NCI-H82 treated with DMSO at 0.1 percent for 48 hours (cell line): ENCODE results near the gene PALM.
"Not testable (repeated sequence)": the region's sequence is repeated elsewhere in the genome, so short reads cannot be mapped to it uniquely, and the experiment has no call there.

ENCODE experiments used
- DNase-seq: peaks from one replicate; lab custom pipeline; 2025; ENCODE audit not compliant: unreplicated experiment; lab: John Stamatoyannopoulos, UW

PALM gene

DNA sequence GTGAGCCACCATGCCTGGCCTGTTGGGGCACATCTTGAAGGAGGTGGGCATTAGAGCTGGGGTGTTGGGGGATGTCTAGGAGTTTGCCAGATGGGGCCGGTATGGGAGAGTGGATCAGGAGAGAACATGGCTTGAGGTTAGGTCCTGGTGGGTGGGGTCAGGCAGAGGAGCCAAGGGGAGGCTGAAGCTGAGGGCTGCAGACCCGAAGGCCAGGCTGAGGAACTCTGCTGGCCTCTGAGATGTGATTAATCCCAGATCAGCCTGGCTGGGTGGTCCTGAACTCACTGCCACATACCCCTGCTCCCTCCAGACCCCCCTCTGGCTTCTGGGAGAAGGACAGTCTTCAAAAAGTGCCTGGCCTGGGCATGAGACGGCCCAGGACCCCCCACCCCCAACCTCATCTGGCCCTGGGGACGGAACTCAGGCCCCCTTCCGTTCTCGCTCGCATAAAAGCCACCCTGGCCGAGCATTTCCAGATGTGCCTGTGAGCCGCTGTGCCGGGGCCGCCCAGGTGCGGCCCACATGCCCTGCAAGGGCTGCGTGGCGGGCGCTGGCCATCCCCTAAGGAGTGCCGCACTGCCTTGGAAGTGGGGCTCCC, 29.8 kb upstream of the PALM start:
- no peak for DNase-seq

DNA sequence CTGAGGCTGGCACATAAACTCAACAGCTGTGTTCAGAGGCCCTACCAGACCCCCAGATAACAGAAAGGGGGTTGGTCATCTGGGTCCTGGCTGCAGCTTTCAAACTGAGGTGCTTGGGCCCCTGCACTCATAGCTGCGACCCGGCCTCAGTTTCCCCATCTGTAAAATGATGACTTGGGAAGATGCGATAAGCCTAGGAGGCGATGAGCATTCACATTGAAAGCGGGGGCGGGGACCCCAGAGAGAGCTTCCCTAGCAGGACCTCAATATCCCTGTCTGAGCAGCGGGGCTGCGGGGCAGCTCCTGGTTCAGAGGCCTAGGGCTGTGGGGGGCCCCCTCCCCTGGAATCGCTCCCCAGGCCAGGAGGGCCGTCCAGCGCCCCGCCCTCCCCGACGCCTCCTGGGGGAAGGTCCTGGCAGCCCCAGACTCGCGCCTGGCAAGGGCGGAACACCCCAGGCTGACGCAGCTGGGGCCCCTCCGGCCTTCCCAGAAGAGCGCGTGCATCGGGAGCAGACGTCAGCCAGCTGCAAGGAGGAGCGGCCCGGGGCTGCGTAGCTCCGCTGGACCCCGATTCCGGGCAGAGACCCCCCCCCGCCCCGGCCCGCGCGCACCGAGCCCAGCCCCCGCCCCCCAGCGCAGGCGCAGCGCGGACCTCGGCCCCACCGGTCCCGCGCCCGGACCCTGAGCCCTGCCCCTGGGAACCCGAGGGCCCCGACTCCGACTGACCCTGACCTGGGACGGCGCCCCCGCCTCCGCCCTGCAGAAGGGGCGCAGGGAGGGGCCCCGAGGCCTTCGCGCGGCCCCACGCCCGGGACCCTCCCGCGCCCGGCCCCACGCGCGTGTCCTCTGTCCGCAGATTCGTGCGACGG, 29.1 kb upstream of the PALM start:
- no peak for DNase-seq

DNA sequence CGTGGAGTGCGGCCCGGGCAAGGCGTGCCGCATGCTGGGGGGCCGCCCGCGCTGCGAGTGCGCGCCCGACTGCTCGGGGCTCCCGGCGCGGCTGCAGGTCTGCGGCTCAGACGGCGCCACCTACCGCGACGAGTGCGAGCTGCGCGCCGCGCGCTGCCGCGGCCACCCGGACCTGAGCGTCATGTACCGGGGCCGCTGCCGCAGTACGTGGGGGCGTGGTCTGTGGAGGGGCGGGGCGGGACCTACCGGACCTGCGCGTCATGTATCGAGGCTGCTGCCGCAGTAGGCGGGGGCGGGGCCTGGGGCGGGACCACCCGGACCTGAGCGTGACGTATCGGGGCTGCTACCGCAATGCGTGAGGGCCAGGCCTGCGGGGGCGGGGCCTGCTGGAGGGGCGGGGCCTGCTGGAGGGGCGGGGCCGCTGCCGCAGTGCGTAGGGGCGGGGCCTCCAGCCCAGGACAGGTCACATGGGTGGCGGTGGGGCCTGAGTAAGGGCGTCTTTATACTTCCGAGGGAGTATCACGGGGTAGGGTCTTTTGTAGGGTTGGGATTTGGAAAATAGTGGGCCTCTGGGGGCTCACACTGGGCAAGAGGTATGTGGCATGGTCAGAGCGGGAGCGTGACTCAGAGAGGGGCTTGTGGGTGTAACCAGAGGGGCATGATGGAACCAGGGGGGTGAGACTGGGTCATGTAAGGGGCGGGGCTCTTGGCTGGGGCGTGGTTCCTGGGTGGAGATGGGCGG, 28.3 kb upstream of the PALM start:
- peak; percentile 91 for DNase-seq

DNA sequence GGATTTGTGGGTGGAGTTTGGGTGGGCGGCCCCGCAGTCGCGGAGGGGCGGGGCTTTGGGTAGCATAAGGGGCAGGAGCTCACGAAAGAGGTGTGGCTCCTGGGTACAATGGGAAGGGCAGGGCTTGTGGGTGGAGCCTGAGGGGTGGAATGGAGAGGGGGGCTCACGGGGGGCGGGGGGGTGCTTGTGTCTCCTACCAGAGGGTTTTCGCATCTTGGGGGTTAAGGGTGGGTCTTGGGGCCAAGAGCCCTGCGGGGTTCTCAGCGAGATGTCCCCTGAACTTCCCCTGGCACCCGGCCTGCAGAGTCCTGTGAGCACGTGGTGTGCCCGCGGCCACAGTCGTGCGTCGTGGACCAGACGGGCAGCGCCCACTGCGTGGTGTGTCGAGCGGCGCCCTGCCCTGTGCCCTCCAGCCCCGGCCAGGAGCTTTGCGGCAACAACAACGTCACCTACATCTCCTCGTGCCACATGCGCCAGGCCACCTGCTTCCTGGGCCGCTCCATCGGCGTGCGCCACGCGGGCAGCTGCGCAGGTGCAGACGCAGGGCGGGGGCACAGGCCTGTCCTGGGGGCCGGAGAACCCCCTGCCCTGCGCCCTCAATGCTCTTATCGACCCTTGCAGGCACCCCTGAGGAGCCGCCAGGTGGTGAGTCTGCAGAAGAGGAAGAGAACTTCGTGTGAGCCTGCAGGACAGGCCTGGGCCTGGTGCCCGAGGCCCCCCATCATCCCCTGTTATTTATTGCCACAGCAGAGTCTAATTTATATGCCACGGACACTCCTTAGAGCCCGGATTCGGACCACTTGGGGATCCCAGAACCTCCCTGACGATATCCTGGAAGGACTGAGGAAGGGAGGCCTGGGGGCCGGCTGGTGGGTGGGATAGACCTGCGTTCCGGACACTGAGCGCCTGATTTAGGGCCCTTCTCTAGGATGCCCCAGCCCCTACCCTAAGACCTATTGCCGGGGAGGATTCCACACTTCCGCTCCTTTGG, 27.4 kb upstream of the PALM start:
- DNase-seq: no peak

DNA sequence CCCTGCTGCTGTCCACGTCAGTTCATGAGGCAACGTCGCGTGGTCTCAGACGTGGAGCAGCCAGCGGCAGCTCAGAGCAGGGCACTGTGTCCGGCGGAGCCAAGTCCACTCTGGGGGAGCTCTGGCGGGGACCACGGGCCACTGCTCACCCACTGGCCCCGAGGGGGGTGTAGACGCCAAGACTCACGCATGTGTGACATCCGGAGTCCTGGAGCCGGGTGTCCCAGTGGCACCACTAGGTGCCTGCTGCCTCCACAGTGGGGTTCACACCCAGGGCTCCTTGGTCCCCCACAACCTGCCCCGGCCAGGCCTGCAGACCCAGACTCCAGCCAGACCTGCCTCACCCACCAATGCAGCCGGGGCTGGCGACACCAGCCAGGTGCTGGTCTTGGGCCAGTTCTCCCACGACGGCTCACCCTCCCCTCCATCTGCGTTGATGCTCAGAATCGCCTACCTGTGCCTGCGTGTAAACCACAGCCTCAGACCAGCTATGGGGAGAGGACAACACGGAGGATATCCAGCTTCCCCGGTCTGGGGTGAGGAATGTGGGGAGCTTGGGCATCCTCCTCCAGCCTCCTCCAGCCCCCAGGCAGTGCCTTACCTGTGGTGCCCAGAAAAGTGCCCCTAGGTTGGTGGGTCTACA, 25.9 kb upstream of the PALM start:
- no peak for DNase-seq

DNA sequence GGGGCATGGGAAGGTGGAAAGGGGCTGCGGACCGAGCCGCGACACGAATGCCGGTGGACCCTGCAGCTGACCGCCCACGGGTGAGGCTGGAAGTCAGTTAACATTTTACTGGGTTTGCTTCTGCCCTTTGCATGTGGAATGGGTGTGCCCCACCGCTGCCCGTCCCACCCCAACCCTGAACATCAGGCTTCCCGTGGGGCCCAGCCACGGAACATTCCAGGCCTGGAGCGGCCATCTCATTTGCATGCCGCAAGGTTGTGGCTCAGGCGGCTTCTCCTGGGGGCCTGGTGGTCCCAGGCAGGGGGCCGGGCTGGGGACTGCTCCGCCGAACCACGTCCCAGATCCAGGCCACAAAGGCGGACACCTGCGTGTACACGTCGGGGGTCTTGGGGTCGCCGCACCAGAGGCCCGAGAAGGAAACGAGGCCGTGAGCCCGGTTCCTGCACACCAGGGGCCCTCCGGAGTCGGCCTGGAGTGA, 23.2 kb upstream of the PALM start:
- DNase-seq: no peak

DNA sequence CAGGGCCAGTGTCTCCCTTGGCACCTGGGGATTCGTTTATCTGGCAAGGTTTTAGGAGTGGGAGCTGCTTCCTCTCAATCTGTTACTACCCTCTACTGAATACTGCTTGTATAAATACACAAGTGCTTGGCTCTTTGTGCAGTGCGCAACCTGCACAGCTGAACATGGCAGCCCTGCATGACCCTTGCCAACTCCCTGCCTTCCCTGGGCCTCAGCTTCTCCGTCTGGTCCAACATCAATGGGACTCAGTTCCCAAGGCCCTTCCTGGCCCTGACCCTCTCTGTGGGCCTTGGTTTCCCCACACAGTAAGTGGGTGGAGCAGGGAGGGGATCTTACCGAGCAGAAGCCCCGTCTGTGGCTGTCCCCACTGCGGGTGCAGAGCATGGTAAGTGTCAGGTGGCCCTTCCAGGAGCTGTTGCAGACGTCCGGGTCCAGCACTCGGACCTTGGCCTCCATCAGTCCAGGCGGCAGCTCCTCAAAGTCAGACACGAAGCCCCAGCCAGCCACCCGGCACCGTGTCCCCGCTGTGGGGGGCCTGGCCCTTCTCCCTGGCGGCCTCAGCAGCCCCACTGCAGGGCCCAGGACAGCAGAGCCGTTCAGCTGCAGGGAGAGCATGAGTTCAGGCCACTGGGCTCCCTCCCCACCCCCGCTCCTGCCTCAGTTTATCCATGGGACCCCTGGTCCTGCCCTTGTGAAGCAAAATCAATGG, 22.0 kb upstream of the PALM start:
- DNase-seq: no peak

DNA sequence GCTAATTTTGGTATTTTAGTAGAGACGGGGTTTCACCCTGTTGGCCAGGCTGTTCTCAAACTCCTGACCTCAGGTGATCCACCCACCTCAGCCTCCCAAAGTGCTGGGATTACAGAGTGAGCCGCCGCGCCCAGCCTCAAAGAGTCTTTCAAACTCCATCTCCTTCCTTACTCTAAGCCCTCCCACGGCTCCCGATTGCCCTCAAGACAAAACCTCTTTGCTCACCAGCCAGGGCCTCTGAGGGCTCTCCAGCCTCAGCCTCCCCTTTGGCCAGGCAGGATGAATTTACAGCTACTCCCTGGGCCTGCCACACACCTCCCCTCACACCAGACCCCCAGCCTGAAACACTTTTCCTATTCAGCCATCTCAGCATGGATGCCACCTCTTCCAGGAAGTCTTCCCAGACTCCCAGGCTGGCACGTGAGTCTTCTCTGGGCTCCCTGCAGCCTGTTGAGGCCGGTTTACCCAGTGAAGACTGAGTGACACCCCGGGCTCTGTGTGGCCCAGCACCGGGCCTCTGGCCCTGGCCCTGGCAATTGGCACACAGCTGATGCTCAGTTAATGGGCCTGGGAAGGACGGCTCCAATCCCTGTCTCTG, 21.1 kb upstream of the PALM start:
- DNase-seq: no peak

DNA sequence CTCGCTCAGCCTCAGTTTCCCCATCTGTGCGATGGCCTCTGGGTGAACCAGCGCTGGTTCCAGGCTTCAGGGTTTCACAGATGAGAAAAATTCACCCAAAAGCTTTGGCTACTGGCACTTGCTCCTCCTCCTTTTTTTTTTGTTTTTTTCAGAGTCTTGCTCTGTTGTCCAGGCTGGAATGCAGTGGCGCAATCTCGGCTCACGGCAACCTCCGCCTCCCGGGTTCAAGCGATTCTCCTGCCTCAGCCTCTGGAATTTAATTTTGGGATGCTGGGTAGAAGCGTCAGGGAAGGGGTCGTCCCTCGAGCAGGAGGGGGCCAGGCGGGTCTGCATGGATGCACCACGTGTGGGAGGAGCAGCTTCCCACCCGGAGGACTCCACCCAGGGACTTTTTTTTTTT, 20.5 kb upstream of the PALM start:
- no peak for DNase-seq

DNA sequence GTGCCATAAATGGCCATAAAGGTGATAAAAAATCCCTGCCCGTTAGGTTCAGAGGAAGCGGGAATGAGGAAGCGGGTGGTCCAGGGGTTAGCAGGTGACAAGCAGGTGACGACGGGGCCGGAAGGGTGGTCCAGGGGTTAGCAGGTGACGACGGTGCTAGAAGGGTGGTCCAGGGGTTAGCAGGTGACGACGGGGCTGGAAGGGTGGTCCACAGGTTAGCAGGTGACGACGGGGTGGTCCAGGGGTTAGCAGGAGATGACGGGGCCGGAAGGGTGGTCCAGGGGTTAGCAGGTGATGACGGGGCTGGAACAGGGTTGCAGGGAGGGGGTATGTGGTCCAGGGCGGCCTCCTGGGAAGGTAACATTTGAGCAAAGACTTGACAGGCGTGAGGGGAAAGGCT, 19.7 kb upstream of the PALM start:
- no peak for DNase-seq

DNA sequence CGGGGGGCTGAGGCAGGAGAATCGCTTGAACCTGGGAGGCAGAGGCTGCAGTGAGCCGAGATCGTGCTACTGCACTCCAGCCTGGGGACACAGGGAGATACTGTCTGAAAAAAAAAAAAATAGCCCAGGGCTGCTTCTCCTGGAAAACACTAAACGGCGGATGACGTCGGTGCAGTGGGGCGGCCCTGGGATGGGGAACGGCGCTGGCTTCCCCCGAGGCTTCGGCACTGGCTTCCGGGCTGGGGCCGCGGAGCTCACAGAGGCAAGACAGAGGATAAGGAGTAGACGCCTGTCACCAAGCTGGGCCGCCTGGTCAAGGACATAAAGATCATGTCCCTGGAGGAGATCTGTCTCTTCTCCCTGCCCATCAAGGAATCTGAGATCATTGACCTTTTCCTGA, 18.5 kb upstream of the PALM start:
- DNase-seq: no peak

DNA sequence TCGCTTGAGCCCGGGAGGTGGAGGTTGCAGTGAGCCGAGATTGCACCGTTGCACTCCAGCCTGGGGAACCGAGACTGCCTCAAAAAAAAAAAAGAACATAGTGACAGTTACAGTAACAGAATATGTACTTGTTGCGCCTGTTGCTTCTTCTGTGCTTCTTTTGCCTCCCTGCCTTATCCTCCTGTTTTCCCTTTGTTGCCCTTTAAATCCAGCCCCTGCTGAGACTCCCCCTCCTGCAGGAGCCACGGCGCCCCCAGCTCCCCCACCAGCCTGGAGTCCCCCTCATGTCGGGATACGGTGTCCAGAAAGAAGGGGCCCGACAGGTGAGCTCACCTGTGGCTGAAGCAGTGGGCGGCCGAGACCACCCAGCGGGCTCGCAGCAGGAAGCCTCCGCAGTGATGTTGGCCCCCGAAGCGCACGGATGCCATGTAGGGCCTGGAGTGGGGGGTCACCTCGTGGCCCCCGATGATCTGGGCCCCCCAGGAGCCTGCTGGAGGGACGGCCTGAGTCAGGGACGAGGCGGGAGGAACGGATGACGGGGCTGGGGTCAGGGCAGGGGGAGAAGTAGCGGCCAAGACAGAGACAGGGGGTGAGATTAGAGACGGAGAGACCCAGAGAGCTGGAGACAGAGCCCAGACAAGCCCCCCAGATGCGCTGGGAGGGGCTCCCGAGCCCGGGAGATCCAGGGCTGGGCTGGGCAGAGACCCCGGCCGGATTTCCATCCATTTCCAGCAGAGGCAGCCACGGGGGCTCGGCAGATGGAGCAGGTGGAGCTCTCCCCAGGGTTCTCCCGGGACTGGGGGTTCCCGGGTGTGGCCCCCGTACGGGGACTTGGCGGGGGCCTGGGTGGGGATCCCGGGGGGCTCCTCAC, 14.0 kb upstream of the PALM start:
- DNase-seq: no peak

DNA sequence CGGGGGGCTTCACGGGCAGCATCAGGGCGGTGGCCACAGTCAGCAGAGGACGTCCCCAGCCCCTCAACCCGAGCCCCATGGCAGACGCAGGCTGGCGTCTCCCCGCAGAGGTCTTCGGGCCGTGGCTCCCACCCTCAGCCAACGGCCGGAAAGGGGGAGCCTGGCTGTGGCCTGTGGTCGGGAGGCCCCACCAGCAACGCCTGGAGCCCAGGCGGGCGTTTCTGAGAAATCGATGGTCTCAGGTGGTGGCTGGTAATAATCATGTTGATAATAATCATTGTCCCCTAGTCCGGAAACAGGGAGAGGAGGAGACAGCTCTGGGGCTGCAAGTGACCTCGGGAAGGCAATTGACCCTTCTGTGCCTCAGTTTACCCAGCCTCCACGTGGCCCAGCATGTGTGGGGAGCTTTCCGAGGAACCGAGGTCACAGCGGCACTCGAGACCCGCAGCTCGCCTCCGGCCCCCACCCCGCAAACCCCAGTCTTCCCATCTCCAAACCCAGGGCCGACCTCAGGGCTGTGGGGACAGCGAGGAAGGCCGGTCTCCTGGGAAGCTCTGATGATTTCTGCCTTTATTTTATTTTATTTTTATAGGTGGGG, 13.3 kb upstream of the PALM start, which contains the start of gene PRSS57:
Gene PRSS57, minus strand, starts transcription at position 101 of the 598 bp plus-strand sequence. Its CDS starts 22 bp downstream, at position 79.
- DNase-seq: no peak

DNA sequence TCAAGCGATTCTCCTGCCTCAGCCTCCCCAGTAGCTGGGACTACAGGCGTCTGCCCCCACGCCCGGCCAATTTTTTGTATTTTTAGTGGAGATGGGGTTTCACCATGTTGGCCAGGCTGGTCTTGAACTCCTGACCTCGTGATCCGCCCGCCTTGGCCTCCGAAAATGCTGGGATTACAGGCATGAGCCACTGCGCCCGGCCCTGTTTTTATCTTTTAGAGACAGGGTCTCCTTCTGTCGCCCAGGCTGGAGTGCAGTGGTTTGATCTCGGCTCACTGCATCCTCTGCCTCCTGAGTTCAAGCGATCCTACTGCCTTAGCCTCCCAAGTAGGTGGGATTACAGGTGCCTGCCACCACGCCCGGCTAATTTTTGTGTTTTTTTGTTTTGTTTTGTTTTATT, 10.2 kb upstream of the PALM start:
- not testable (repeated sequence) for DNase-seq

DNA sequence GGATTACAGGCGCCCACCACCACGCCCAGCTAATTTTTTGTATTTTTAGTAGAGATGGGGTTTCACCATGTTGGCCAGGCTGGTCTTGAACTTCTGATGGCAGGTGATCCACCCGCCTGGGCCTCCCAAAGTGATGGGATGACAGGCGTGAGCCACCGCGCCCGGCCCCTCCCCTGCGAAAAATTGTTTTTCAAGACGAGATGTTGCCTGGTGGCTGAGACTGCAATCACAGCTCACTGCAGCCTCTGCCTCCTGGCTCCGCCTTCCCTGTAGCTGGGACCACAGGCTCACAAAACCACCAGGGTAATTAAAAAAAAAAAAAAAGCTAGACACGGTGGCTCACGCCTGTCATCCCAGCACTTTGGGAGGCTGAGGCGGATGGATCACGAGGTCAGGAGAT, 8.8 kb upstream of the PALM start:
- not testable (repeated sequence) for DNase-seq

DNA sequence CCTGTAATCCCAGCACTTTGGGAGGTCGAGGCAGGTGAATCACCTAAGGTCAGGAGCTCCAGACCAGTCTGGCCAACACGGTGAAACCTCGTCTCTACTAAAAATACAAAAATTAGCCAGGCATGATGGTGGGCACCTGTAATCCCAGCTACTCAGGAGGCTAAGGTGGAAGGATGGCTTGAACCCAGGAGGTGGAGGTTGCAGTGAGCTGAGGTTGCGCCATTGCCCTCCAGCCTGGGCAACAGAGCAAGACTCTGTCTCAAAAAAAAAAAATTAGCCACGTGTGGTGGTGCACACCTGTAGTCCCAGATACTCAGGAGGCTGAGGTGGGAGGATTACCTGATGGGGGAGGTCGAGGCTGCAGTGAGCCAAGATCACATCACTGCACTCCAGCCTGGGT, 5.9 kb upstream of the PALM start:
- DNase-seq: not testable (repeated sequence)

DNA sequence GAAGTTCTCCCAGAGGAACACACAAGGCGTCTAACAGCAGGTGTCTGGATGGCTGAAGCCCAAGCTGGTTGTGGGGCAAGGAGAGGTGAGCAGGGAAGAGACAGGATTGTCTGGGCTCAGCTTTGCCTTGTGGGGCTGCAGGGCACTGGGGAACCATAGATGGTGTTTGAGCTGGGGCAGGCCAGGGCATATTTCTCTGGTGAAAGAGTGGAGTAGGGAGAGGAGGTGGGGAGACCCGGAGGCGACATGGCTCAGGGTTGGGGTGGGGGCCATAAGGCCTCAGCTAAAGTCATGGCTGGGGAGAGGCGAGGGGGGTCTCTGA, 5.4 kb upstream of the PALM start:
- no peak for DNase-seq
